Measurements from ENCODE around the gene MDM2.
"Not testable (repeated sequence)": the region's sequence is repeated elsewhere in the genome, so short reads cannot be mapped to it uniquely, and the experiment has no call there.

MDM2 gene

DNA sequence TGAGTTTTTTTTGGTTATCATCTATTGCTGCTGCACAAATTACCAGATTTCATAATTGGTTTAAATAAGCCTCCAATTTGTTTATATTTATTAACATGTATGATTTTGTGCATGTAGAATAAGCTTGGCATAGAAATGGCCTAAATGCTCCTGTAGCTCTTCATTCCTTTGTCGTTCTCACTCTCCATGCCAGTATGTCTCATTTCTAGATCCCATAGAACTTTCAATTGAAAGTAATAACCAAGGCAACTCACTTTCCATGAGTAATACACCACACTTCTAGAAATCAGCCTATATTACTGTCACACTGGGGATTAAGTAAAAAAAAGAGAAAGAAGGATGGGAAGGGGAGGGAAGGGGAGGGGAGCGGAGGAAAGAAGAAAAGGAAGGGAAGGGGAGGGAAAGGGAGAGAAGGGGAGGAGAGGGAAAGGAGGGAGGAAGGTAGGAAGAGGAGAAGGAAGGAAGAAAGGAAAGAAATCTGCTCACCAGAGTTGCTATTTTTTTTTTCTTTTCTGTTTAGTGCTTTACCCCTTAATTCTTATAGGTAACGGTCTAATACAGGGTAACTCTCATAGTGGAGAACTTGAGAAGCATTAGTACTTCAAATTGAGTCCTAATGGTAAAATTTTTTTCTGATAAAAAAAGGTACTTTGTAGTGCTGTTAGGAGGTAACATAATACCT lies 45.6 kb downstream of the MDM2 start:
- DNase-seq, result no peak

GRCh38 chr12:68854078-68854468 lies 46.1 kb downstream of the MDM2 start:
- DNase-seq, result no peak

- DNase-seq, result no peak
These were observed 46.6 kb downstream of the MDM2 start for GRCh38 chr12:68854554-68854953.

DNA sequence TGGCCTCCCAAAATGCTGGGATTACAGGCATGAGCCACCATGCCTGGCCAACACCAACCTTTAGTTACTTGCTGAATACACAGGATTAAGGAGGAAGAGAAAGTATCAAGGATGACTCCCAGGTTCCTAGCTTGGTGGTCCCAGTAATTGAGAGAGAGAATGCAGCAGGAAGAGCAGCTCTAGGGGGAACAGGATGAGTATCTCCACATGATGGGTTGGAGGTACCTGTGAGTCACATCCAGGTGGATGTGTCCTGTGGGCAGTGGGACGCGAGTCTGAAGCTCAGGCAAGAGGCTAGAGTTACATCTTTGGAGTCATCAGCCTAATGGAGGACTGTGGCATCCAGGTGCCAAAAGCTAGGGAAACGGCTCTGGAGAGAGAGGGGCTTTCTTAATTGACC lies 47.1 kb downstream of the MDM2 start:
- DNase-seq, result no peak

DNA sequence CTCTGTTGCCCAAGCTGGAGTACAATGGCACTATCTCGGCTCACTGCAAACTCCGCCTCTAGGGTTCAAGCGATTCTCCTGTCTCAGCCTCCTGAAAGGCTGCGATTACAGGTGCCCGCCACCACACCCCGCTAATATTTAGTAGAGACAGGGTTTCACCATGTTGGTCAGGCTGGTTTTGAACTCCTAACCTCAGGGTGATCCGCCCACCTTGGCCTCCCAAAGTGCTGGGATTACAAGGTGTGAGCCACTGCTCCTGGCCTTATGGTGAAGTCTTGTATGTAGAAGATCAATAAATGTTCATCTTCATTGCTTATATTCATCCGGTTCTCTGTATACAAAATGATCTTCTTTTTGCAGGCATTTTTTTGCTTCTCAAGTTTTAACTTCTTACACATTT lies 47.8 kb downstream of the MDM2 start:
- no peak for DNase-seq

GRCh38 chr12:68856510-68856909 lies 48.5 kb downstream of the MDM2 start:
- DNase-seq, result no peak

- no peak for DNase-seq
These were observed 53.9 kb downstream of the MDM2 start for GRCh38 chr12:68861890-68862289.

- DNase-seq, result no peak
These were observed 55.3 kb downstream of the MDM2 start for GRCh38 chr12:68863109-68863770.

GRCh38 chr12:68863886-68864454 lies 56.0 kb downstream of the MDM2 start:
- DNase-seq, result not testable (repeated sequence)

GRCh38 chr12:68864604-68865003 lies 56.6 kb downstream of the MDM2 start:
- no peak for DNase-seq

- no peak for DNase-seq
These were observed 57.6 kb downstream of the MDM2 start for GRCh38 chr12:68865399-68866164.

- DNase-seq, result no peak
These were observed 59.0 kb downstream of the MDM2 start for GRCh38 chr12:68866950-68867349.

DNA sequence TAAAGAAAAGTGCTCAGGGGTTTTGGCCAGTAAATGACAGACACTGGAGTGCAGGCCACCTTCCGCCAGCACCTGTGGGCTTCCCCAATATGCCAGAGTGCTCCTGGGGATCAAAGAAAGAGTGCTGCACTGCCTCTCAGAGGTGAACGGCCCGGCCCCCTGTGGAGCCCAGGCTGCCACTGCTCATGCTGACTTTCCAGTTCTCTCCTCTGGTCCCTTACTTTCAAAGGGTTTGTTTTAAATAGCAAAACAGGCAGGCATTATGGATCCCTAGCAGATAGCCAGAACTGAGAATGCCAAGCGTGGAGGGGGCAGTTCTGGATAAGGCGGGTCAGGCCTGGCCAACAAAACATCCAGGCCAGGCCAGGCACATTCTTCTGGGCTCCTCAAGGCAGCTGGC lies 59.6 kb downstream of the MDM2 start:
- no peak for DNase-seq

GRCh38 chr12:68868043-68868790 lies 60.2 kb downstream of the MDM2 start:
- DNase-seq, result no peak

GRCh38 chr12:68870011-68870410 lies 62.0 kb downstream of the MDM2 start:
- DNase-seq, result no peak

- DNase-seq, result no peak
These were observed 62.5 kb downstream of the MDM2 start for GRCh38 chr12:68870443-68870842.

DNA sequence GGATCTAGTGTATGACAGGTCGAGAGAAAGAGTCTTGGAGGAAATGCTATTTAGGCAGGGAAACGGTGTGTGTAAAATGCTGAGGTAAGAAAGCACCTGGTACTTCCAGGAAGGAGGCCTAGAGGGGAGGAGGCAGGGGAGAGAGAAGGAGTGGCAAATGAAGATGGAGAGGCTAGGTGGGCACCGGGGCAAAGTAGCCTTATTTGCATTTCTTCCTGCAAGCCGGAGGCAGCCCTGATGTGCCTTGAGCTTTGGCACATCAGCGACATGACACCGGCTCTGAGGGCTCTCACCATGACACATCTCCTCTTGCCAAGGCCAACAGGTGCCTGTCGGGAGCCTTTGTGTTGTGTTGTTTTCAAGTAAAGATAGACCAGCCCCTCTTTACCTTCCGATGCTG lies 63.4 kb downstream of the MDM2 start:
- no peak for DNase-seq

GRCh38 chr12:68871921-68872320 lies 63.9 kb downstream of the MDM2 start:
- DNase-seq, result no peak

- no peak for DNase-seq
These were observed 65.3 kb downstream of the MDM2 start for GRCh38 chr12:68873316-68873715.

DNA sequence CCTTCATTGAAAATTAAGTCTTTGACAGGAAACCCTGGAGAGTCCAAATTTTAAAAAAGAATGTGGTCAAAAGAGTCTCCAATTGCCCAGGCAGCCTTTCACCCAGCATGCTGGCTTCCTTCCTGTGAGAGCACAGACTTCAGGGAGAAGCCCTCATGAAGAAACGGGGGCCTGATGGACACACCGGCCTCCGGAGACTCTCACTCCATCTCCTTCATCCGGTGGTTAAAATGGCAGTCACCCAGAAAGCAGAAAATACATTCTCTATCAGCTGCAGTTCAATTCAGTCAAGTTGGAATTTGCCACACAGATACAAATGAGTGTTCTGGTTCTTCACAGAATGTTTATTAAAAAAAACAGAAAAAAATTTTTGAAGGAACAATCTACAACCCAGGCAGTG lies 68.5 kb downstream of the MDM2 start:
- DNase-seq, result no peak

GRCh38 chr12:68877583-68877982 lies 69.6 kb downstream of the MDM2 start:
- DNase-seq, result no peak

GRCh38 chr12:68878283-68878682 lies 70.3 kb downstream of the MDM2 start:
- no peak for DNase-seq

DNA sequence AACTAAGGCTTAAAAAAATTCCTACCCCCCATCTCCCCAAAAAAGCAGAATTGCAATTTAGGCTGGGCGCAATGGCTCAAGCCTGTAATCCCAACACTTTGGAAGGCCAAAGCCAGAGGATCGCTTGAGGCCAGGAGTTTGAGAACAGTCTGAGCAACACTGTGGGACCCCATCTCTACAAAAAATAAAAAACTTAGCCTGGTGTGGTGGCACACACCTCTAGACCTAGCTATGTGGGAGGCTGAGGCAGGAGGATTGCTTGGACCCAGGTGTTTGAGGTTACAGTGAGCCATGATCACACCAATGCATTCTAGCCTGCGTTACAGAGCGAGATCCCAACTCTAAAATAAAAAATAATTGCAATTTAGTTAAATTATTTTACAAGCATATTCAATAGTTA lies 70.9 kb downstream of the MDM2 start:
- no peak for DNase-seq
